Epidermal melanocyte (primary cell): ENCODE results near the gene ENPEP.
"Not testable (repeated sequence)": the region's sequence is repeated elsewhere in the genome, so short reads cannot be mapped to it uniquely, and the experiment has no call there.

ENCODE experiments used
- DNase-seq: peaks from one replicate; pipeline ENCODE4 v3.0.0; 2011; ENCODE audit warnings: low spot score; ENCODE audit not compliant: insufficient read length

ENPEP gene

DNA sequence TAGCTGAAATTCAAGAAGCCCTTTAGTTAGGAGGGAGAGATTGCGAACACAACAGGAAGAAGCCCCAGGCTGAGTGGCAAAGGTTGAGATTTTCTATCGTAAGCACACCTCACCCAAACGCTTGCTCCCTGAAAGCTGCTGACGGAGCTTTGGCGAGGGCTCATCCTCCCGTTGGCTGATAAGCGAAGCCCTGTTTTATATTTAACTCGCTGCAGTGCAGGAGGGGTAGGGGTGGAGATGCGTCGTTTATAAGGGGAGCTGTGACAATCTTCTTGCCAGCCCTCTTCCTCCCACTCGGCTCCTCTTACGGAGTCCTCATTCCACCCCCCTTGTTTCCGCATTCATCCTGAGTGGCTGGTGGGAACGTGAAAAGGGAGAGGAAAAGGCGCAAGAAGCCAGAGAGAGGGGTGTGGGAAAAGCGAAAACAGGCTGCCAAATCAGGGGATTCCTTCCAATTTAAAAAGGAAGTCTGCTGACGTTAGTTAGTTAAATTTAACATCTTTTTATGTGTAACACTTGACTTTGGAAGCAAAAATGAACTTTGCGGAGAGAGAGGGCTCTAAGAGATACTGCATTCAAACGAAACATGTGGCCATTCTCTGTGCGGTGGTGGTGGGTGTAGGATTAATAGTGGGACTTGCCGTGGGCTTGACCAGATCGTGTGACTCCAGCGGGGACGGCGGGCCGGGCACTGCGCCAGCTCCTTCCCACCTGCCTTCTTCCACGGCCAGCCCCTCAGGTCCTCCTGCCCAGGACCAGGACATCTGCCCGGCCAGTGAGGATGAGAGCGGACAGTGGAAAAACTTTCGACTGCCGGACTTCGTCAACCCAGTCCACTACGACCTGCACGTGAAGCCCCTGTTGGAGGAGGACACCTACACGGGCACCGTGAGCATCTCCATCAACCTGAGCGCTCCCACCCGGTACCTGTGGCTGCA, at the start of gene ENPEP:
Gene ENPEP, plus strand, starts transcription at position 275 of the 938 bp plus-strand sequence. Its CDS starts 260 bp downstream, at position 535.
- DNase-seq = no peak

- not testable (repeated sequence) for DNase-seq
These were observed 44.1 kb upstream of the ENPEP start for GRCh38 chr4:110431805-110432204.

DNA sequence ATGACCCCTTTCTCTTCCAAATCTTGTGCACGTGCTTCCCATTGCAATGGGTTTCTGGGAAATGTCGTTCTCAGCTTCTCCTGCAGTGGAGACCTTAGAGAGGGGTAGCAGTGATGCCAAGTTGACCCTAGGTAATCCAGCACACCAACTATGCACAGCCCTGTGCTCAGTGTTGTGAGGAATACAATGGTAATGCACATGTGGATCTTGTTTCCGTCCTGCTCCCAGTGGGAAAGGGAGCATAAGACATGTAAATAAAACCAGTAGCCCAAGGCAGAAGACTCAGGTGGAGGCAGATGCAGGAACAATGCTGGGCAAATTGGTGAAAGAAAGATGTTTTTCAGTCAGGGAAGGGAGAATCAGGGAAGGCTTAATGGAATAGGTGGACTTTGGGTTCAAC, 38.7 kb upstream of the ENPEP start:
- DNase-seq = not testable (repeated sequence)

- not testable (repeated sequence) for DNase-seq
These were observed 36.7 kb upstream of the ENPEP start for GRCh38 chr4:110439209-110439608.

DNA sequence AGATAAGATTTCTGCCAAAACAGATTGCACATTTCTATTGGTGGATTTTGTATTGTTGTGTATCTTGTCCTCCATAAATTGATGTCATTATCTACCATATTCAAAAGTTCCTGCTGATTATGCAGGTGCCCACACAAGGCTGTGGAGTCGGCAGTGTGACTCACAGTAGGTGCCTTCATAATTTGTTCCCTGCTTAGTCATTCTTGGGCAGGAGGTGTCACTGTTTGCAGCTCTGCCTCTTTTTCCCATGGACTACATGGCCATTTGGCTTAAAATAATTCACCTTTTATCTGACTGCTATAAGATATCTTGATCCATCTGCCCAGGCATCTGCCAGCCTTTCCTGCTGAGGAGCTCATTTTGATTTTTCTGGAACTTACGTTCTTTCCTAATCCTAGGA, 33.6 kb upstream of the ENPEP start:
- no peak for DNase-seq

DNA sequence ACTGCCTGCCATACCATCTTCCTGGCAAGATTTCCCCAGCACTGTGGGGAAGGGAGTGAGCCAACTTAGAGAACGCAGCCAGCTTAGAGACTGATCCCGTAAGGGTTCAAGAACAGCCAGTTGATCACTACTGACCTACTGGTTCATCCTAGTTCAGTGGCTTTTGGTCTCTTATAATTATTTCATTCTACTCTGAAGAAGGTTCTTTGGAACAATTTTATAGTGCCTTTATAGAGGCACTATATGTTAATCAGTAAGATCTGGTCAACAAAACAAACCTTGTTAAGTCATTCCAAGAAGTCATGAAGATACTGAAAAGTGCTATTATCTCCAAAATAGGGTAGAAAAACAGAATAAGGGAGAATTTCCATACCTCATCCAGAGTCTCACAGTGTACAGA, 33.2 kb upstream of the ENPEP start:
- DNase-seq = no peak

DNA sequence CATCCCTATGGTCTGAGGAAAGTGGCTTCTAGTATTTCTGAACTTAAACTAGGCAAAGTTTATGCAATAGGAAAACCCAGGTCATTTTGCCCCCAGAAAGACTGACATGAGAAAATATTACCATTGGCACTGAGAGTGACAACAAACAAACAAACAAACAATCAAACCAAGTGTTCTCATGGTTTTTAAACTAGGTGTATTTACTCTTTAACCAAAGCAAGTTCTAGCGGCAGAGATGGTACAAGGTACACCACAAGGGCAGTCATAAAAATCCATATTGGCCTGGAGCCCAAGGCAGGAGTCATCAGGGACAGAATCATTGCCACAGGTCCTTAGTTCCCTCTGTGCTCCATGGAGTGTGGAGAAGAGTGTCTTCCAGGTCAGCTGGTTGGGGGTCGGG, 26.0 kb upstream of the ENPEP start:
- DNase-seq = no peak

GRCh38 chr4:110452546-110452945, 23.4 kb upstream of the ENPEP start:
- no peak for DNase-seq

- no peak for DNase-seq
These were observed 21.5 kb upstream of the ENPEP start for GRCh38 chr4:110454441-110454840.

- no peak for DNase-seq
These were observed 17.3 kb upstream of the ENPEP start for GRCh38 chr4:110458494-110459266.

DNA sequence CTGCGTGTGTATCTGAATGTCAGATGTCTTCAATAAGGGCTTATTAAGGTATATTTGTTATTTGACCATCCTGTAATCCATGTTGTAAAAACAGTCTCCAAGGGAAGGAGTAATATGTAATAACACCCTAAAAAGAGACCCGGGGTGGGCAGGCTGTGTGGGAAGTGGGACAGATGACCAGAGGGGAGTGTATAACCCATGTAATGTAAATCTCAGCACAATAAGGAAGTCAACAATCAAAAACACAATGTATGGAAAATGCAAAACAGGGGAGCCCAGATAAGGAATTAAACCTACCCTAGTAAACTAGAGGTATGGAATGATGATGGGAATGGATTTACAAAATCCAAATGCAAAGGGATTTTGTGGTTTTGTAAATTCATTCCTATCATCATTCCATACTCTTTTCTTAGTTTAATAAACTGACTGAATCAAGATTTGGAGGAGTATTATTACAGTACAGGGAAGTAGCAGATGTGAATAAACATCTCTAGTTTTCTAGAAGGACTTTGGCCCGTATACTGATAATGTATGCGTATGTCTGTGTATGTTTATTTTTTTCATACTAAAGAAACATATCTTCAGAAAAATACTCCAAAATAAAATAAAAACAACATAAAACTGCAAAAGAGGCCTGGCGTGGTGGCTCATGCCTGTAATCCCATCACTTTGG, 15.7 kb upstream of the ENPEP start:
- DNase-seq = no peak

GRCh38 chr4:110467400-110467799, 8.6 kb upstream of the ENPEP start:
- DNase-seq = no peak

GRCh38 chr4:110472583-110473329, 3.2 kb upstream of the ENPEP start:
- no peak for DNase-seq

- no peak for DNase-seq
These were observed 1.5 kb upstream of the ENPEP start for GRCh38 chr4:110474481-110474880.

DNA sequence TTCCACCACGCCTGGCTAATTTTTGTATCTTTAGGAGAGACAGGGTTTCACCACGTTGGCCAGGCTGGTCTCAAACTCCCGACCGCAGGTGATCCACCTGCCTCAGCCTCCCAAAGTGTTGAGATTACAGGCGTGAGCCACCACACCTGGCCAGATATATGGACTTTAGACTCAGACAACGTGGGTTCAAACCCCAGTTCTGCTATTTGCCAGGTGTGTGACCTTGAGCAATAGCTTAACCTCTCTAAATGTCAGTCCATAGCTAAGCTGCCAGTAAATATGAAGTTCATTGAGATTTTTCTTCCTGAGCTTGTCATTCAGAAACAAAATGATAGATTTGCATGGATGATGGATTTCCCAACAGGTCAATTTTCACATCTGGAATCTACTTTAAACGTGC, 875 bp upstream of the ENPEP start:
- not testable (repeated sequence) for DNase-seq

DNA sequence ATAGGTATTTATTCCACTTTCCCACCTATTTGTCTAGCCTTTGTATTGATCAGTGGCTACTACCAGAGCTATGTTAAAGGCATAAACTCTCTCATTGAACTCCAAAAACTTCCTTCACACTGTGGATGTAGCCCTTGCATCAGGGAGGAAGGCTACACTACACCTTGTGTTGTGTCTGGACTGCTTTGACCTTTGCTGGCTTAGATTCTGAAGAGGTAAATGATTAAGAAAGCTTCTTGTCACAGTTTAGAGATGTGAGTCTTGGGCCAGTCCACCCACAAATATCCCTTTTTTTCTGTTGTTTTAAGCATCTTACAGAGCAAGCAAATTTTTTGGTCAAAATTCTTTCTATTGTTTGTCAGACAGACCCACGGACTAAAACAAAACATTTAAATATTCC, 1.9 kb downstream of the ENPEP start:
- DNase-seq = no peak

DNA sequence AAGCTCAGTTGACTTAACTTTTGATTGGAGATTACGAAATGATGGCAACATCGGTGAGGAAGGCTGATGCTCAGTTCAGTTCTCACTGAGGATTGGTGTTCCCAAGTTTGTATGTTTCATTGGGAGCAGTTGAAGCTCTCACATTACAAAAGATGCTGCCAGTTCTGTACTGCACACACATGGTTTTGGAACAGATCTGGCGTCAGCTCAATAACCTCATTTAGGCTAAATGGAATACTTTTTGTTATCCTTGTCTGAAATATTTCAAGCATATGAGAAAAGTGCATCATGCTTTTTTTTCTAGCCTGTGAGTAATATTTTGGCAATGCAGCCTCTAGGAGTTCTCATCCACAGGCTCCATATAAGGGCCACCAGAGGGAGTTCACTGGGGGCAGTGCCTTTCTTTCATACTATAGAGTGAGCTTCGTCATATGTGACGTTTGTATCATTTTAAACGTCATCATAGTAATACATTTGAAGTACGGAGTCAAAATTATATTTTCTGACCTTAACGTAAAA, 4.1 kb downstream of the ENPEP start:
- DNase-seq = no peak

GRCh38 chr4:110480746-110481271, 4.9 kb downstream of the ENPEP start:
- DNase-seq = no peak

GRCh38 chr4:110483516-110483915, 7.6 kb downstream of the ENPEP start:
- DNase-seq = no peak

DNA sequence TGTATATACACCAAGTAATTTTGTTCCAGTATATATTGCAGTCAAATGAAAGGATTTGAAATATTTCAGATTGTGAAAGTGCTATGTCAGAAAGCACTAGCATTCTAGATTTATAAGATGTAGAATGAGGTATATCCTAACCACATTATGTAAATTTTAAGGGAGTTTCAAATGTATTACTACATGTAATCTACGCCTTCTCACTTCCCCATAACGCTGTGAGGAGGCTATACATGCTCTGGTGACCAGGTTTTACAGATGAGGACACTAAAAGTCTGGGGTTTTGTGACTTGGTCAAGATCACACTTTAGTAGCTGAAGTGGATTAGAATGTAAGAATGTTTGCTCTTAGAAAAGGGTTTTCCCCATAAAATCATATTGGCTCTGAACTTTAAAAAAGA, 8.1 kb downstream of the ENPEP start:
- no peak for DNase-seq

DNA sequence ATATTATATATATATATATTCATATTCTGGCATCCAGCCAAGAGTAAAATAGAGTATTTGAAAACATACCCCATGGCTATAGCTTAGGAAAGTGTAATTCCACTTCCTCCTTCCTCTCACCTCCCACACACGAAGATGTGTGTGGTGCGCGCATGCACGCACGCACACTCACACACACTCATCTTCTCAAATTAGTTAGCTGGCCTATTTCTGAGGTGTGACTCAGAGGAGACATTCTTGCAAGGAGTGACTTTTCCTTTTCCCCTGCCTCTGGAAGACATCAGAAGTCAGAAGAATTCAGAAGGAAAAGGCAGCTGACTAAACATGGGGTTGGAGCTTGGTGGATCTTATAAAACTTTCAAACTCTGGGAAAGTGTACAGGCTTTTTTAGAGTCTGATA, 8.8 kb downstream of the ENPEP start:
- DNase-seq = no peak
